Neural progenitor cell (in vitro differentiated cells): ENCODE data around the gene NOP10. TPM values are rescaled to one million over a fixed set of nuclear protein-coding genes. Genes with fewer than 3 reads are reported as not detected.

ENCODE experiments used
- DNase-seq: peaks from one replicate; pipeline ENCODE4 v3.0.0-alpha.2; 2016; ENCODE audit warnings: low spot score
- H2AFZ ChIP-seq: fragments of 200-600 bp; sonication (generic); replicated peaks from 2 replicates; pipeline ENCODE4 v1.6.1; 2016; ENCODE audit warnings: antibody characterized with exemption
- H3F3A ChIP-seq: fragments of 200-600 bp; sonication (generic); 2 replicates; pipeline ENCODE4 v1.6.1; 2016; ENCODE audit warnings: antibody characterized with exemption, low read depth
- H3K27ac ChIP-seq: fragments of 200-600 bp; sonication (generic); 2 replicates; pipeline ENCODE4 v1.5.1; 2016; ENCODE audit warnings: mild to moderate bottlenecking
- H3K27me3 ChIP-seq: fragments of 200-600 bp; sonication (generic); 2 replicates; pipeline ENCODE4 v1.6.1; 2016; ENCODE audit warnings: mild to moderate bottlenecking, moderate library complexity
- H3K36me3 ChIP-seq: fragments of 200-600 bp; sonication (generic); 2 replicates; pipeline ENCODE4 v1.5.1; 2016
- H3K4me1 ChIP-seq: fragments of 200-600 bp; sonication (generic); 2 replicates; pipeline ENCODE4 v1.6.1; 2016; ENCODE audit warnings: mixed run types
- H3K4me2 ChIP-seq: fragments of 200-600 bp; sonication (generic); 2 replicates; pipeline ENCODE4 v1.6.1; 2016
- H3K4me3 ChIP-seq: fragments of 200-600 bp; sonication (generic); 2 replicates; pipeline ENCODE4 v1.5.1; 2016
- H3K79me2 ChIP-seq: fragments of 200-600 bp; sonication (generic); 2 replicates; pipeline ENCODE4 v1.6.1; 2016; ENCODE audit warnings: low read depth
- H3K9ac ChIP-seq: fragments of 200-600 bp; sonication (generic); 2 replicates; pipeline ENCODE4 v1.6.1; 2016
- H3K9me3 ChIP-seq: fragments of 200-600 bp; sonication (generic); 2 replicates; pipeline ENCODE4 v1.5.1; 2016; ENCODE audit warnings: low read depth
- H4K20me1 ChIP-seq: fragments of 200-600 bp; sonication (generic); 2 replicates; pipeline ENCODE4 v1.6.1; 2016; ENCODE audit warnings: low read depth
- H3K27ac Mint-ChIP-seq: 3 replicates; pipeline ENCODE4 v1.8.0; 2021; ENCODE audit warnings: mixed read lengths
- H3K27me3 Mint-ChIP-seq: 2 replicates; pipeline ENCODE4 v1.8.0; 2022; ENCODE audit warnings: low read depth, mild to moderate bottlenecking, inconsistent platforms, moderate library complexity, mixed read lengths; ENCODE audit not compliant: insufficient read depth
- H3K36me3 Mint-ChIP-seq: 3 replicates; pipeline ENCODE4 v1.8.0; 2021; ENCODE audit warnings: mixed read lengths
- H3K4me1 Mint-ChIP-seq: 3 replicates; pipeline ENCODE4 v1.8.0; 2021; ENCODE audit warnings: mixed read lengths
- H3K4me3 Mint-ChIP-seq: 3 replicates; pipeline ENCODE4 v1.8.0; 2021; ENCODE audit warnings: mild to moderate bottlenecking, moderate library complexity, mixed read lengths
- H3K9me3 Mint-ChIP-seq: 3 replicates; pipeline ENCODE4 v1.8.0; 2020; ENCODE audit warnings: mixed read lengths
- CTCF ChIP-seq: fragments of 200-600 bp; sonication (generic); IDR thresholded peaks from 2 replicates; pipeline ENCODE4 v1.5.1; 2017; ENCODE audit warnings: antibody characterized with exemption, mild to moderate bottlenecking
- EZH2 ChIP-seq: fragments of 200-600 bp; sonication (generic); IDR thresholded peaks from 2 replicates; pipeline ENCODE4 v1.6.1; 2017; ENCODE audit warnings: antibody characterized with exemption, mild to moderate bottlenecking, moderate library complexity
- EZH2phosphoT487 ChIP-seq: fragments of 200-600 bp; sonication (generic); IDR thresholded peaks from 2 replicates; pipeline ENCODE4 v1.6.1; 2017; ENCODE audit warnings: antibody characterized with exemption
- total RNA-seq: library from RNA; depleted of rRNA; stranded (reverse); fragments of >200 nt; gene quantifications from 2 replicates; pipeline ENCODE4 v1.2.3, GENCODE V29; 2015; ENCODE audit warnings: low replicate concordance

NOP10 gene
- total RNA-seq, 1 donor from 2014 or later, result 123 TPM

- Mint-ChIP-seq H3K9me3 (no peaks in the 10 kb centered on the region), H3K4me1 (peaks cover 1% of the 10 kb centered on the region), H3K4me3 (no peak overlapping the region), H3K36me3 (peaks cover 13% of the 10 kb centered on the region), H3K27me3 (peaks cover 7% of the 10 kb centered on the region), H3K27ac (no peak overlapping the region)
- peak; percentile 9 for TF ChIP-seq CTCF
- TF ChIP-seq EZH2phosphoT487, result no peak
- TF ChIP-seq EZH2, result no peak
- peak; percentile 57 for DNase-seq
- no peaks in the 10 kb centered on the region for H3K27me3 ChIP-seq
- H3K27ac ChIP-seq, result no peak overlapping the region
- H3K36me3 ChIP-seq, result no peaks in the 10 kb centered on the region
- no peak overlapping the region for H3K4me2 ChIP-seq
- no peaks in the 10 kb centered on the region for H3K9me3 ChIP-seq
- H3K9ac ChIP-seq, result no peak overlapping the region
- peaks cover 8% of the 10 kb centered on the region for H3K79me2 ChIP-seq
- H4K20me1 ChIP-seq, result peaks cover 4% of the 10 kb centered on the region
- H3K4me3 ChIP-seq, result no peak overlapping the region
- H2AFZ ChIP-seq, result no peak overlapping the region
- peaks cover under 1% of the 10 kb centered on the region for H3K4me1 ChIP-seq
- H3F3A ChIP-seq, result no peaks in the 10 kb centered on the region
Observed at GRCh38 chr15:34360298-34360697, 17.4 kb upstream of the NOP10 start.

- no peaks in the 10 kb centered on the region for H3K79me2 ChIP-seq
- Mint-ChIP-seq H3K36me3 (peaks cover 11% of the 10 kb centered on the region), H3K9me3 (no peaks in the 10 kb centered on the region)
Observed at GRCh38 chr15:34359416-34359815, 16.5 kb upstream of the NOP10 start.

GRCh38 chr15:34358948-34359347 is 16.0 kb upstream of the NOP10 start:
- H3K4me3 ChIP-seq, result no peak overlapping the region
- H3K36me3 ChIP-seq, result no peaks in the 10 kb centered on the region
- Mint-ChIP-seq H3K4me1 (no peaks in the 10 kb centered on the region), H3K9me3 (no peaks in the 10 kb centered on the region), H3K27ac (no peak overlapping the region), H3K4me3 (no peak overlapping the region), H3K27me3 (peaks cover 8% of the 10 kb centered on the region), H3K36me3 (peaks cover 11% of the 10 kb centered on the region)
- no peaks in the 10 kb centered on the region for H3K4me1 ChIP-seq
- H3F3A ChIP-seq, result no peaks in the 10 kb centered on the region
- no peak for DNase-seq
- H2AFZ ChIP-seq, result no peak overlapping the region
- no peak for TF ChIP-seq CTCF
- TF ChIP-seq EZH2, result no peak
- no peak for TF ChIP-seq EZH2phosphoT487
- H3K27me3 ChIP-seq, result no peaks in the 10 kb centered on the region
- H3K79me2 ChIP-seq, result no peaks in the 10 kb centered on the region
- H4K20me1 ChIP-seq, result peaks cover 3% of the 10 kb centered on the region
- no peak overlapping the region for H3K9ac ChIP-seq
- no peaks in the 10 kb centered on the region for H3K9me3 ChIP-seq
- no peak overlapping the region for H3K4me2 ChIP-seq
- no peak overlapping the region for H3K27ac ChIP-seq

More at GRCh38 chr15:34359416-34359815, 16.5 kb upstream of the NOP10 start:
- Histone ChIP-seq H2AFZ (no peak overlapping the region), H3K9me3 (no peaks in the 10 kb centered on the region), H3K27ac (no peak overlapping the region), H4K20me1 (peaks cover 3% of the 10 kb centered on the region), H3K36me3 (no peaks in the 10 kb centered on the region), H3K27me3 (no peaks in the 10 kb centered on the region), H3F3A (no peaks in the 10 kb centered on the region), H3K9ac (no peak overlapping the region), H3K4me3 (no peak overlapping the region), H3K4me2 (no peak overlapping the region), H3K4me1 (no peaks in the 10 kb centered on the region)
- no peak overlapping the region for H3K27ac Mint-ChIP-seq
- no peaks in the 10 kb centered on the region for H3K4me1 Mint-ChIP-seq
- no peak overlapping the region for H3K4me3 Mint-ChIP-seq
- DNase-seq, result no peak
- no peak for TF ChIP-seq EZH2
- TF ChIP-seq EZH2phosphoT487, result no peak
- no peak for TF ChIP-seq CTCF
- H3K27me3 Mint-ChIP-seq, result peaks cover 8% of the 10 kb centered on the region
